HG02571 (cell line): Measurements from ENCODE around the gene ANAPC4.
"Not testable (repeated sequence)": the region's sequence is repeated elsewhere in the genome, so short reads cannot be mapped to it uniquely, and the experiment has no call there.

Experiments
- ATAC-seq: cut with Tn5 transposase; IDR thresholded peaks from one replicate; pipeline ENCODE4 v1.9.1; 2021; ENCODE audit warnings: mild to moderate bottlenecking, moderate library complexity; ENCODE audit not compliant: unreplicated experiment

ANAPC4 gene, protein sequence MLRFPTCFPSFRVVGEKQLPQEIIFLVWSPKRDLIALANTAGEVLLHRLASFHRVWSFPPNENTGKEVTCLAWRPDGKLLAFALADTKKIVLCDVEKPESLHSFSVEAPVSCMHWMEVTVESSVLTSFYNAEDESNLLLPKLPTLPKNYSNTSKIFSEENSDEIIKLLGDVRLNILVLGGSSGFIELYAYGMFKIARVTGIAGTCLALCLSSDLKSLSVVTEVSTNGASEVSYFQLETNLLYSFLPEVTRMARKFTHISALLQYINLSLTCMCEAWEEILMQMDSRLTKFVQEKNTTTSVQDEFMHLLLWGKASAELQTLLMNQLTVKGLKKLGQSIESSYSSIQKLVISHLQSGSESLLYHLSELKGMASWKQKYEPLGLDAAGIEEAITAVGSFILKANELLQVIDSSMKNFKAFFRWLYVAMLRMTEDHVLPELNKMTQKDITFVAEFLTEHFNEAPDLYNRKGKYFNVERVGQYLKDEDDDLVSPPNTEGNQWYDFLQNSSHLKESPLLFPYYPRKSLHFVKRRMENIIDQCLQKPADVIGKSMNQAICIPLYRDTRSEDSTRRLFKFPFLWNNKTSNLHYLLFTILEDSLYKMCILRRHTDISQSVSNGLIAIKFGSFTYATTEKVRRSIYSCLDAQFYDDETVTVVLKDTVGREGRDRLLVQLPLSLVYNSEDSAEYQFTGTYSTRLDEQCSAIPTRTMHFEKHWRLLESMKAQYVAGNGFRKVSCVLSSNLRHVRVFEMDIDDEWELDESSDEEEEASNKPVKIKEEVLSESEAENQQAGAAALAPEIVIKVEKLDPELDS

DNA sequence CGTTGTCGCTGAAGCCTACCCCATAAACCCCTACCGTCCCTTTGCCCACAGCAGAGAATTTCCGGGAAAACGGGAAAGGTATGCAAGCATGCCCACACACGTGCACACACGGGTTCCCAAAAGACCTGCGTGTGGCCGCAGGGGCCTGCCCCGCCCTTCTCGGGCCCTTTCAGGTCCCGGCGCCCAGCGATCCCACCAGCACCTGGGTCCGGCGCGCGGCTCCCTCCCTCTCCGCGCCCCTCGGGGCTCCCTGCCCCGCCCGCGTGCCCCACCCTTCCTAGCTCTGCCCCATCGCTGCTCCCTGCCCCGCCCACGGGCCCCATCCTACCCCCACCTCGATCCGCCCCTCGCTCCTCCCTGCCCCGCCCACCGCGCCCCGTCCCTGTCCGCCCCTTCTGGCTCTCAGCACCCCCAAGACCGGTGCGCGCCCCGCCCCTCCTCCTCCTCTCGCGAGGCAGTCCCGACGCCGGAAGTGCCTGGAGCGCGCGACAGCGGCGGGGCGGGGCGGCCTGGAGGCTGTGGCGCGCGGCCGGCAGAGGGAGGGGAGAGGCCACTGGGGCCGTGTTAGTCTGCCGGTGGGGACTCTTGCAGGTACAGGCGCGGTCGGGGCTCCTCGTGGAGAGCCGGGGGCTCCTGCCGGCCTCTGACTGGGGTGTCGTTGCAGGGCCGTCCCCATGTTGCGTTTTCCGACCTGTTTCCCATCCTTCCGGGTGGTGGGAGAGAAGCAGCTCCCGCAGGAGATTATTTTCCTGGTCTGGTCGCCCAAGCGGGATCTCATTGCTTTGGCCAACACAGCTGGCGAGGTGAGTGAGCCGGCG lies at the start of gene ANAPC4:
Gene ANAPC4 (plus strand): TSS at position 510 of the 818 bp plus-strand sequence. CDS start 165 bp downstream, at position 675.
- peak; percentile 97 for ATAC-seq

DNA sequence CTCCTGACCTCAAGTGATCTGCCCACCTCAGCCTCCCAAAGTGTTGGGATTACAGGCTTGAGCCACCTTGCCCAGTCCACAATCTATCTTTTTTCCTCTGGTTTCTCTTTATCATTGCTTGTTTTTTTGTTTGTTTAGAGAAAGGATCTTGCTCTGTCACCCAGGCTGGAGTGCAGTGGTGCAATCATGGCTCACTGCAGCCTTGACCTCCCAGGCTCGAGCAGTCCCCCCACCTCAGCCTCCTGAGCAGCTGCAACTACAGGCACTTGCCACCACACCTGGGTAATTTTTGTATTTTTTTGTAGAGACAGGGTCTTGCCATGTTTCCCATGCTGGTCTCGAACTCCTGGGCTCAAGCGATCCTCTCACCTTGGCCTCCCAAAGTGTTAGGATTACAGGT lies 48.6 kb upstream of the ANAPC4 start:
- not testable (repeated sequence) for ATAC-seq

DNA sequence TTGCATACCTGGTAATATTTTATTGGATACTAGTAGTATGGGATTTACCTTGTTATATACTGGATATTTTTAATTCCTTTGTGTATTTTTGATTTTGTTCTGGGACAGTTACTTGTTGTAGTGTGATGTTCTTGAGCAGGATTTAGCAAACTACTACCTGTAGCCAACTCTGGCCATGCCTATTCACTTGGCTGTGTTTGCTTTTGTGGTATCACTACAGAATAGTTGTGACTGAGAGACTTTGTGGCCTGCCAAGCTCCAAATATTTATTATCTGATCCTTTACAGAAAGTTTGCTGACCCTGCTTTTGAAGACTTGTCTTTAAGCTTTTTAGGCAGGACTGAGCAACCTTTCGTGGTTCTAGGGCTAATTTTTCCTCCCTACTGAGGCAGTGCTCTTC lies 46.7 kb upstream of the ANAPC4 start:
- no peak for ATAC-seq

DNA sequence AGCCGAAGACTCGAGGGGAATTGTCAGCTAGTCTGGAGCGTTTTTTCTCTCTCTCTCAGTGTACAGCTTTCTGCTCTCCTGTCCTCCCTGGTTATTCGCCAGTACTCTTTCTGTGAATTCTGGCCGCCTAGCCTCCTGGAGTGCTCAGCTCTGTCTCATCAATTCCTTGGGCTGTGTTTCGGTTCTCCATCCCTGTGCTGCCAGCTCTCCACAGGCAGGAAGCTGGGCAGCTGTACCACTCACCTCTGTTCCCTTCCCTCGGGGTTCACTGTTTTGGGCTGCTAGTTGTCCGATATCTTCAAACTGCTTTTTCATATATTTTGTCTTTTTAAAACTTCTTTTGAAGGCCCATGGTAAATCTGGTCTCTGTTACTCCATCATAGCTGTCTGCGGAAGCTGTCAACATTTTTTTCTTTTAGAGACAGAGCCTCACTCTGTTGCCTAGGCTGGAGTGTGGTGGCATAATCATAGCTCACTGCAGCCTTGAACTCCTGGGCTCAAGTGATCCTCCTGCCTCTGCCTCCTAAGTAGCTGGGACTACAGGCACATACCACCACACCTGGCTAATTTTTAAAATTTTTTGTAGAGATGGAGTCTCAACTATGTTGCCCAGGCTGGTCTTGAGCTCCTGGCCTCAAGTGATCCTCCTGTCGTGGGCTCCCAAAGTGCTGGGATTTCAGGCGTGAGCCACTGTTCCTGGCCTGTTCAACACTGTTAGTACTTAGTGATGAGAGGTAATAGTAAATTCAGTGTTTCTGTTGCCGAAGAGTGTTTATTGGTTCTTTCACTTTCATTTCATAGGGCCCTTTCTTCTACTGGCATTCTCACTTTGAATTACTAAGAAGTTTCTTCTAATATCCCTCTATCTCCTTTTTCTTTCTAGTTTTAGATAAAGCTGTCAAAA lies 45.9 kb upstream of the ANAPC4 start:
- peak; percentile 90 for ATAC-seq

DNA sequence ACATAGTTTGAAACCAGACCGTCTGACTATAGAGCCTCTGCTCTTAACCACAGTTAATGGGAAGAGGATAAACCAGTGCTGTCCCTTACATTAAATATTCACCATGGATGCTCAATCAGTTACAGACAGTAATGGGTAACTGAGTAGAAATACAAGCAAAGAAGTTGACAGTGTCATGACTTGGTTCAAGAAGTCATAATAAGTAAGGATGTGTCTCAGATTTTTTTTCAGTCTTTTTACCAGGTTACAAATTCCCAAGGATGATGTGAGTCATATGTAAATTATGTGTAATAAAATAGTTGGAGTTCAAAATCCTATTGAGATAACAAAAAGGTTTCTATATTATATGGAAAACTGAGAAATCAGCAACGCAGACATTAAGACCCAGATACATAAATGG lies 33.4 kb upstream of the ANAPC4 start:
- no peak for ATAC-seq

DNA sequence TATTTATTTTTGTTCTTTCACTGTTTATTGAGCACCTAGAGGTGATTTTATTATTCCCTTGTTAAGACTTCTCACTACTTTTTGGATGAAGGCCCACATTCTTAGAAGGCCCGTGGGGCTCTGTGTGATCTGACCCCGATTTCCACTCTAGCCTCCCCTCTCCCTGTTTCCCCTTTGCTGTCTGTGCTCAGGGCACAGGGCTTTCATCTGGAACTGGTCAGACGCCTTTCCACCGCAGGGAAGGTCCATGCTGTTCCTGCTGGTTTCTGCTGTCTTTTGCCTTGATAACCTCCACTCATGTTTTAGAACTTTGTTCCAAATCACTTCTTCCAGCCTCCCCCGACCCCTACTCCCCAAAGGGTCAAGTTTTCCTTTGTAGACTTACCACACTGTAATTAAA lies 31.3 kb upstream of the ANAPC4 start:
- ATAC-seq, result no peak

DNA sequence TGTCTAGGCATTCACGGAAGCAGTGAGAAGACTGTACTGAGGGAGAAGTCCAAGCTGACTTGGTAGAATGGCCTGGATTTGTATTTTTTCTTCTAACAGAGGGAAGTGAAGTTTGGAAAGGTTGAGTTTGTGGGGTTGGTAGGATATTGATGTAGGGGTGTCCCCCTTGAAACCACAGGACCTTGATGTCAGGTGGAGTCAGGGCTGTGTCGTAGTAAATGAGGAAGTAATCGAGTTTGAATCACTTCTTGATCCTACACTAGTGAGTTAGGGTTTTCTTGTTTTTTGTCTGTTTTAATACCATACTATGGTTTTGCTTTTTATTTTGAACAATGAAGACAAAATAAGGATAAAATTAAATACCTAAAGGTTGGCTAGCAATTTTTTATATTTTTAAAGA lies 30.1 kb upstream of the ANAPC4 start:
- no peak for ATAC-seq

DNA sequence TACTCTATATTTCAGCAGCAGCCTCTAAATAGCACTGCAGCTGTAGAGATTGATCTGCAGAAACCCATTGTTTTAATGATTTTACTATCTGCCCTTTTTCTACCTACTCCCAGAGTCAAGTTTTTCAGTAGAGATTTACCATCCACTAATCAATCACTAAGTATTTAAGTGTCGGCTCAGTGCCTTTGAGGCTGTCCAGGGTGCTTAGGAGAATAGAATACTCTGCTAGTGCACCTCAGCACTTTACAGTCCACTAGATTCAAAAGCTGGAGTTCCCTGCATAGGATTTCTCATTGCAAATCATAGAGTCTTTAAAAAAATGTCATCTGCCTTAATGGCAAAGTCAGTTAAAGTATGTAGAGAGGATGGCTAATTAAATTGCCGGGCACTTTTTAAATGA lies 29.6 kb upstream of the ANAPC4 start:
- no peak for ATAC-seq

DNA sequence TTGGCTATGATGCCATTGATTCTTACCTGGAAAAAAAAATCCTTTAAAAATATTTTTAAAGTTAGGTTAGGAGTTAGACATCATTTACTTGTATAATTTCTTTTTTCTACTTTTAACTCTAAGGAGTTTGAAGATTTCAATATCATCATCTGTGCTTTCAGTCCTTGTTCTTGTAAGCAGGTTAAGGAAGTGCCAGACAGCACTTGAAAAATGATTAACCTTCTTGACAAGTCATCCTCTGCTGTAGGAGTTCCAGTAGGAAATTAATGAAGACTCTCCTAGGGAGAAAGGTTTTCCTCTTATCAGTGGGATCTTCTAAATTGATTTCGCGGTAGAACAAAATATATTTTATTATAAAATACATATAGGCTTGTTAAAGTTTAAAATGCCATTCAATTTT lies 29.1 kb upstream of the ANAPC4 start:
- no peak for ATAC-seq

DNA sequence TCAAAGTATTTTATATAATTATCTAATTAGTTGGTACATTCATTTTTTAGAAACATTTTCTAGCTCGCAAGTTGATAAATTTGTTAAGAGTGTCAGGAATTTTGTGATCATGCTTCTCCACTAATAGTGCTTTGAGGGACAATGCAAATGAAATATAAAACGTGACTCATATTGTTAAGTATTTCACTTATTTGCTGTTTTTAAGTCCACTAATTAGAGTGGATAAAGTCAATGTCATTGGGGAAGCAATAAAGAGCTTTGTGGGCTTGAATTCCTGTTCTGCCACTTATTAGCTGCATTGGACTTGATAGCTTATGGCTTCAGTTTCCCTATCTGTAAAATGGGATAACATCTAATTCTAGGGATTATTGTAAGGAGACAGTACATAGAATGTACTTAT lies 26.5 kb upstream of the ANAPC4 start:
- no peak for ATAC-seq

DNA sequence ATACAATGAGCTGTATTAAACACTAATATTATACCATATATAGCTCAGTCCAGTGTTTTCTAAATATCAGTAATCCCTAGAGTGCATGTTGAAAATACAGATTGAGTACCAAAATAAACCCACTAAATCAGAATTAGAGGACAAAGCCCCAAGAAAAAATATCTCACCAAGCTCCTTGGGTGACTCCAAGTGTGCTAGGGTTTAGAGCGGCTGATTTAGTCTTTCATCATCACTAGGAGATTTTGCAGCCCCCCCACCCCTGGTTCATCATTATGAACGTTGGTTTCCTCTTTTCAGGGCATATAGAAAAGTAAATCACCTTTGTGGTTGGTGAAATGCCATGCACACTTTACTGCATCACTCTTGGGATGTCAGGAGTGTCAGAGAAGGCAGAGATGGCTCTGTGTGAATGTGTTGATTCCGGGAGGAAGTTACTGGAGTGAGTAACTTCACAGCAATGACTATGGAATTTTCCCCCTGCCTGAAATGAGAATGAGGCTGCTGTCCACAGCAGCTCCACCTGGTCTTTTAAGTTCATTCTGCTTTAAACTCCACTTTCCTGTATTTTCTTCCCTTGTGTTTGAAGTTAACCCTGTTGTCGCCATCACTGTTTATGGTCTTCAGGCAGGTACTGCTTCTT lies 25.2 kb upstream of the ANAPC4 start:
- ATAC-seq, result no peak

DNA sequence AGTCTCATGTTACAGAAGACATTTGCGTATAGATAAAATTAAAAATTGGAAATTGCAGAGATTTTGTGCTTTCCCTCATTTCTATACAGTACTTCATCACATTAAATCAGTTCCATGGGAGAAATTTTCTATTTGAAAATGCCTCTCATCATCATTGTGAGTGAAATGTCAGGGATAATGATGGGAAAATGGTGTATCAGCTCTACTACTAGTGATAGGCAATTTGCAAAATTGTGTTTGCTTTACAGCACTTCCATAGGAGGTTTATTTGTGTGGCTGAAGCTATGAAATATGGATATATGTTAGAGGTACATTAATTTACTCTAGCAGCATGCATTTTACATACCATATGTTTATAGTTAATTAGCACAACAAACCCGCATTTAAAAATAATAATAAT lies 21.0 kb upstream of the ANAPC4 start:
- no peak for ATAC-seq

DNA sequence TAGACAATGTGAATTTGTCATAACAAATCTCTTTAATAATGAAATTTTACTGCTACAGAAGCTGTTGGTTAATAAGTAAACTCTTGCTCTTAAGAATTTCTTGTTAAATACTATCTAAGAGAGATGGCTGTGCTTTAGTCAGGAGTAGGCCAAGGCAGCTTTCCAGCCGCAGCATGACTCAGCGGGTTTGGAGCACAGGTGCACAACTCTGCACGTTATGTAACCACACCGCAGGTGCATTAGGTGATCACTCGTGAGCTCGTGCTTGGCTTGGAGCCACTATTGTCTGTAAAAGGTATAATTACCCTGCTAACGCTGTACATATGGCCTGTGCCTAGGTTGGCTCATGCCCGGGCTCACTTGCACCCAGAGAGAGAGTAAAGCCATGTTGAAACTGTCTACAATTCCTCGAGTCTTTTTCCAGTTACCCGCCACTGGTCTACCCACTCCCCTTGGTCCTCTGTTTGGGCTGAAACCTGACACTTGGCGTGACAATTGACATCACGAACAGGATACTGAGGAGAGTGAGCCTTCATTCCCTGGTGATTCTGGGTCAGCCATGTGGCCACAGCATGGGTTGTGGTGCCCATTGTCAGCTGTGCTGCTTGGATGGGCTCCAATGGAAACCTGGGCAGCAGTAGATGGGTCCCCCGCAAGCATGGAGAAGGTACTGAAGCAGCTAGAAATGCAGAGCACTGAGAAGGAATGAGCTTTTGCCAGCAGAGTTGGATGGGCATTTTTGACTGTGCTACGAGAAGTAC lies 18.4 kb upstream of the ANAPC4 start:
- ATAC-seq, result no peak

DNA sequence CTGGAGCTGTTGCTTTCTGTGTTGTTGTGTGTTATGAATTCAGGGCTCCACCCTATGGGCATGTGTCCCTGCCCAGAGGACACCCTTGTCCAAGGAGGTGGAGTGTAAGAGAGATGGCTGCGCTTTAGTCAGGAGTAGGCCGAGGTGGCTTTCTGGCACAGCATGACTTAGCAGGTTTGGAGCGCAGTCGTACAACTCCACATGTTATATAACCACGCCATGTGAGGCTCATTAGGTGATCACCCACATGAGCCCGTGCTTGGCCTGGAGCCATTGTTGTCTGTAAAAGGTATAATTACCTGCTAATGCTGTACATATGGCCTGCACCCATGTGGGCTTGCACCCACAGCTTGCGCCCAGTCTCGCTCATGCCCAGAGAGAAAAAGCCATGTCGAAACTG lies 15.8 kb upstream of the ANAPC4 start:
- ATAC-seq, result no peak

DNA sequence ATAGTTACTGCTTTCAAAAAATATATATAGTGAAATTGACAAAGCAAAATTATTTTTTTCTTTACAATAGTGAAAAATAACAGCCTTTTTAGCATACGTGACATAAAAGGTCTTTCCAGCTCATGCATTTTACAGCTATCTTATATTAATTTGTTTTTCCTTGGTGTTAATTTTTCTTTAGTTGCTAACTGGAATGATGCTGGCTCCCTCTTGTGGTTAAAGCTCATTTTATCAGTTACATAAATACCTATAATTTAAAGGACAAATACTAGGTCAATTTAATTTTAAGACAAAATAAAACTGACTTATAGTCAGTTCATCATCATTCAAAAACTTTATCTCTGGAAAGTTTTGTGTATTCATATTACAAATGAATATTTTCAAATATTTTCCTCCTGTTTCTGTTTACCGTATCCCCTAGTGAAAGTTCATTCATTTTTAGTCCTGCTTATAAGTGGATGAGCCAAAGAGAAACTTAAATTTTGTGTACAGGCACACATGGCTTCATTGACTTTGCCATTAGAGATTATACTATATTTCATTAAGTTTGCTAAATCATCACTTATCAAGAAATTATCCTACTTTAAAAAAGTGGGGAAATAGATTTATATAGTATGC lies 9.9 kb upstream of the ANAPC4 start:
- no peak for ATAC-seq

DNA sequence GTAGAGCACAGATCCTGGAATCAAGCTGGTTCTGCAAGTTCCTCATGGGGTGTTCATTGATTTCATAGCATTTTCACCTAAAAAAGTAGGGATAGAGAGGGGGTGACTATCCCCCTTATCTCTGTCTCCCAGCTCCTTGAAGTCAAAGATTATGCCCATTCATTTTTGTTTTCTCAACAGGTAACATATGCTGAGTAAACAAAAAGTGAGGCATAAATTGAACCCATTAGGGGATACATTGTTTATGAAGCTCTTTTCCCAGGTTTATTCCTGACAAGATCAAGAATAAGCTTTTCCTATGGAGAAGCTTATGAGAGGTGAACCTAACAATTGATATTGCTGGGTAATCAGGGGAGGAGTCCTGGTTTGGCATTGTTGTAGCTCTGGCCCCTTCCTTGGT lies 9.2 kb upstream of the ANAPC4 start:
- ATAC-seq, result no peak

DNA sequence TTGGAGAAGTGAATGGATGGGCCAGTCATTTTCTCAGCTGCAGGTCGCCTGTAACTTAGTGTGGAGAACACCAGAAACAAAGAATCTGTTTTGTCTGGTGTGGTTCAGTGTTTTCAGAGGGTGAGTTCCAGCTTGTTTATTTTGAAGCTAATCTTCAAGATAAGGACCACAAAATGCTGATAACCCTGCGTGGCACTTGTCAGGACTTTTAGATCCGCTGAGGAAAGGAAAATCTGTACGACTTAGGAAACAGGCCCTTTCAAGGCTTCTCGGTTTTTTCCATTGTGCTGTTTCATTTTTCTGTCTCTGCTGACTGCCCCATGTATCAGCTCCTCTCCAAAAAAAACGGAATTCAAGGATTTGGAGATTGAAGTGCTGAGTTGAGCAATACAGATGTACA lies 8.7 kb upstream of the ANAPC4 start:
- no peak for ATAC-seq

DNA sequence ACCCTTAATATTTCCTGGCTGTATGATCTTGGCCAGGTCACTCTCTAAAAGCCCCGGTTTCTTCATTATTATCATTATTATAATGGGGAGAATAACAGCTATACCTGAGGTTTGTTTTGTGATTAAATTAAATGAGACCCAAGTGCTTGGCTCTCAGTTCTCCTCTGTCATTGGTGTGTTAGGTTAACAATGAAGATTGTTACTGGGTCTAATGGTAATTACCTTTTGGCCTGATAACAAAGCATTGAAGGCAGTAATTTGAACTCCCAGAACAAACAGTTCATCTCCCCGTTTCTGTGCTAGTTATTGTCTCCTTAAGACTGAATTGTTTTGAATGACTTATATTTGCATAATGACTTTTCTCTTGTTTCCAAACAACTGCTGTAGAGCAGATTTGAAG lies 6.8 kb upstream of the ANAPC4 start:
- no peak for ATAC-seq

DNA sequence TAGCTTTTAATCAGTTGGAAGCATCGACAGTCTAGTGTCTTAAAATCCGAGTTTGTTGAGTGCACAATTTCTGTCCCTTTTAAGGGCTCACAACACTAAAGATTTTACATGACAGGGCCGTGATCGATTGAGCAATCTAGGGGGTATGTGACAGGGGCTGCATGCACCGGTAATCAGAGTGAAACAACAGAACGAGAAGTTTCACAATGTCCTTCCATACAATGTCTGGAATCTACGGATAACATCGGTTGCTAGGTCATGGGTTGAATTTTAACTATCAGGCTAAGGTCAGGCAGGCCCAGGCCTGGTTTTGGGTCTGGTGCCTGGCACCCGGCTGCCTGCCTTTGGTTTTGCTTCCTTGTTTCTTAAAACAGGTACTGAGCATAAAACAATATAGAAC lies 4.5 kb upstream of the ANAPC4 start:
- not testable (repeated sequence) for ATAC-seq
